ENCODE results near the gene CASP1.
"Not testable (repeated sequence)": the region's sequence is repeated elsewhere in the genome, so short reads cannot be mapped to it uniquely, and the experiment has no call there.

The CASP1 gene

GRCh38 chr11:105034388-105034787 lies 556 bp downstream of the CASP1 start:
- not testable (repeated sequence) for H3K36me3 ChIP-seq (ENCODE audit: insufficient read depth, low read length); H3K9me3 ChIP-seq (ENCODE audit: low read length); H2AFZ ChIP-seq (ENCODE audit: low read depth, low read length); H3K4me1 ChIP-seq (ENCODE audit: insufficient read depth, low read length); H3K4me3 ChIP-seq (ENCODE audit: low read length); H3K27me3 ChIP-seq (ENCODE audit: insufficient read depth, low read length)

DNA sequence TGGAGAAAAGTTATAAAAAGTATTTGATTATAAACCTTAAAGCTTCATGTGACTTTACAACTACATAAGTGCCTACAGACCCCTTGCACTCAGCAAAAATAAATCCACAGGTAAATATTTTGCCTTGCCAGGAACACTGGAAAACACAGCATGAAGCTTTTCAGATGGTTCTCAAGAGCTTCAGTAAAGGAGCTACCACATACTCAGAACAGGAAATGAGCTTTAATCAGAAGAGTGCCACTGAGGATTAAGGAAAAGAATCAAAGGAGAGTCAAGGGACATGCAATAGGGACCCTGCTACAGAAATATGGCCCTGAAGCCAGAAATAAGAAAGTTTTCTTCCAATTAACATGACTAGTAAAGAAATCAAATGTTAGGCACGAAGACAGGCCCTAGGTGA lies 1.2 kb downstream of the CASP1 start:
- no peaks in the 10 kb centered on the region for H3K9me3 ChIP-seq (ENCODE audit: low read length)
- no peaks in the 10 kb centered on the region for H3K36me3 ChIP-seq (ENCODE audit: insufficient read depth, low read length)
- H3K4me3 ChIP-seq (ENCODE audit: low read length), result no peak overlapping the region

DNA sequence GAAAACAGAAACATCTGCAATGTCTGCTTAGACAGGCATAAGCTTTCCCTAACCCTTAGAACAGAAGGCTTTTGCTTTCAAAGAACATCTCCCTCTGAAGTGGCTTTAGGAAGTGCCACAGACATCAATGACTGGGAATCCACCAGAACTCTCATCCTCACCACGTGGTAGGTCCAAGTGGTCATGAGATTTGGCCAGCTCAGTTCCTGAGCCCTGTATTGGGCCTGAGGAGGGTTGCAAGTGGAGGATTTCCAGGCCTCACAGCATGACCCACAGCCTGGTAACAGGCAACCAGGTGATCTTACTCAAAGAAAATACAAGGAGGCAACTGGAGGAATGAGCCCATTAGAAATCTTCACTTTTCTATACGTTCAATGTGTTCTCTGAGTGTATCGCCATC lies 1.6 kb downstream of the CASP1 start:
- no peaks in the 10 kb centered on the region for H3K9me3 ChIP-seq (ENCODE audit: low read length)
- no peak overlapping the region for H2AFZ ChIP-seq (ENCODE audit: low read depth, low read length)
- no peaks in the 10 kb centered on the region for H3K4me1 ChIP-seq (ENCODE audit: insufficient read depth, low read length)
- H3K27me3 ChIP-seq (ENCODE audit: insufficient read depth, low read length), result no peaks in the 10 kb centered on the region
- H3K36me3 ChIP-seq (ENCODE audit: insufficient read depth, low read length), result no peaks in the 10 kb centered on the region
- H3K4me3 ChIP-seq (ENCODE audit: low read length), result no peak overlapping the region

More for the DNA sequence above, 1.2 kb downstream of the CASP1 start:
- no peak overlapping the region for H2AFZ ChIP-seq (ENCODE audit: low read depth, low read length)
- no peaks in the 10 kb centered on the region for H3K4me1 ChIP-seq (ENCODE audit: insufficient read depth, low read length)
- H3K27me3 ChIP-seq (ENCODE audit: insufficient read depth, low read length), result no peaks in the 10 kb centered on the region

- Histone ChIP-seq H3K4me3 (ENCODE audit: low read length) (no peak overlapping the region), H3K4me1 (ENCODE audit: insufficient read depth, low read length) (no peaks in the 10 kb centered on the region)
Measured at GRCh38 chr11:105032495-105032894, 2.4 kb downstream of the CASP1 start.

DNA sequence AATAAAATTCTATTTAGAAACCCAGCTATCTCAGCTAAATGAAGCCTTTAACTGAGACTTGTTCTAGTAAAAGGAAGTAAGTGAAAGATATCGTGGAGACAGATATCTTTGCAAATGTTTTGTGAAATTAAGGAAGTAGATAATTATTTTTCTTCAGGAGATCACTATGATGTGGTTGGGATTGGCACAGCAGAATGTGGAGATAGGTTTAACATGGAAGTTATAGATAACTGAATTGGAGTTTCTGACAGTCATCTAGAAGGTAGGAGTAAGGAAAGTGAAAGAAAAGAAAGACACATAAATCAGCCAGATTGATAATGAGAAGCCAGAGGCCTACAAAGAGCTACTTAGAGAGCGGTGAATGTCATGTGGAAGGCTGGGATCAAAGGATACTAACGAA lies 7.3 kb downstream of the CASP1 start:
- Histone ChIP-seq H3K36me3 (ENCODE audit: insufficient read depth, low read length) (no peaks in the 10 kb centered on the region), H3K9me3 (ENCODE audit: low read length) (no peaks in the 10 kb centered on the region), H3K4me1 (ENCODE audit: insufficient read depth, low read length) (no peaks in the 10 kb centered on the region), H2AFZ (ENCODE audit: low read depth, low read length) (no peak overlapping the region), H3K27me3 (ENCODE audit: insufficient read depth, low read length) (no peaks in the 10 kb centered on the region), H3K4me3 (ENCODE audit: low read length) (no peak overlapping the region)

More at GRCh38 chr11:105032495-105032894, 2.4 kb downstream of the CASP1 start:
- Histone ChIP-seq H2AFZ (ENCODE audit: low read depth, low read length) (no peak overlapping the region), H3K36me3 (ENCODE audit: insufficient read depth, low read length) (no peaks in the 10 kb centered on the region), H3K9me3 (ENCODE audit: low read length) (no peaks in the 10 kb centered on the region), H3K27me3 (ENCODE audit: insufficient read depth, low read length) (no peaks in the 10 kb centered on the region)

DNA sequence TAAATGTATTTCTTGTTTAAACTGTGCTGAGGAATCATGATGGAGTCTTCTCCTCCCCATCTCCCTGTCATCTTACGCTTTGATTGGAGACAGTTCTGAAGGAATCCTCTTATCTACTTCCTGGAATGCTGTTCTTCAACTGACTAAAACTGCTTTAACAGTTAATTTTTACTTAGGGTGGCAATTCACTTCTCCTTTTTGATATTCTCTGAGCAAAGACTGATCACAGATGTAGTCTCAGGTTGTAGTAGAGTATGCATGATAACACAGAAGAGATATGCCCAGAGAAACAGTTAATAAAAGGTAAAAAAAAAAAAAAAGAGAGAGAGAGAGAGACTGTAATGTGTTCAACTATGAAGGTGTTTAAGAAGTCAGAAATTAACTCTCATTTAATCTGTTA lies 10.6 kb downstream of the CASP1 start:
- Histone ChIP-seq H3K9me3 (ENCODE audit: low read length) (no peaks in the 10 kb centered on the region), H3K36me3 (ENCODE audit: insufficient read depth, low read length) (no peaks in the 10 kb centered on the region), H3K4me3 (ENCODE audit: low read length) (no peak overlapping the region), H3K4me1 (ENCODE audit: insufficient read depth, low read length) (no peaks in the 10 kb centered on the region), H3K27me3 (ENCODE audit: insufficient read depth, low read length) (no peaks in the 10 kb centered on the region), H2AFZ (ENCODE audit: low read depth, low read length) (no peak overlapping the region)

GRCh38 chr11:105023003-105023402 lies 11.9 kb downstream of the CASP1 start, which contains the start of gene CASP5:
CASP5 (minus strand) TSS chr11:105023168; CDS start chr11:105023136, 32 bp downstream.
- Histone ChIP-seq H3K9me3 (ENCODE audit: low read length) (no peaks in the 10 kb centered on the region), H3K4me3 (ENCODE audit: low read length) (no peak within 1 kb of the TSS), H2AFZ (ENCODE audit: low read depth, low read length) (no peak within 1 kb of the TSS), H3K27me3 (ENCODE audit: insufficient read depth, low read length) (no peaks in the 10 kb centered on the region), H3K4me1 (ENCODE audit: insufficient read depth, low read length) (no peaks in the 10 kb centered on the region), H3K36me3 (ENCODE audit: insufficient read depth, low read length) (no peaks in the 10 kb centered on the region)

DNA sequence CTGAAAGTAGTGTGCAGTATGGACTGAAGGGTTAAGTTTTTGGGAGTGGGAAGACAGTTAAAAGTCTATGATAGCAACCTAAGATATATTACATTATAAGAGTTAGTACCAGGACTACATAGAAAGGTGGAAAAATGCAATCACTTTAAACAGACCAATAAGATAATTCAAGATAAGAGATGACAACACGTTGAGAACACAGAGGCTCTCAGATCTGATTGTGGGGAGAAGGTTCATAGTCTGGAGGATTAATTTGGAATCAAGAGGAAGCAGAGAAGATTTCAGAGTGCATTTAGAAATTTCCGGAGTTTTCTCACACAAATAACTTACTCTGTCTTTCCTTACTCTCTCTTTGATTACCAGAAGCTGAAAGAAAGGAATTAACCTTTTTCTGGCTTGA lies 12.4 kb downstream of the CASP1 start:
- no peaks in the 10 kb centered on the region for H3K36me3 ChIP-seq (ENCODE audit: insufficient read depth, low read length)
- H3K4me1 ChIP-seq (ENCODE audit: insufficient read depth, low read length), result no peaks in the 10 kb centered on the region
- no peaks in the 10 kb centered on the region for H3K27me3 ChIP-seq (ENCODE audit: insufficient read depth, low read length)
- no peaks in the 10 kb centered on the region for H3K9me3 ChIP-seq (ENCODE audit: low read length)
- H3K4me3 ChIP-seq (ENCODE audit: low read length), result no peak overlapping the region
- no peak overlapping the region for H2AFZ ChIP-seq (ENCODE audit: low read depth, low read length)

GRCh38 chr11:105007463-105007862 lies 27.5 kb downstream of the CASP1 start:
- Histone ChIP-seq H3K36me3 (ENCODE audit: insufficient read depth, low read length) (no peaks in the 10 kb centered on the region), H3K4me3 (ENCODE audit: low read length) (no peak overlapping the region), H2AFZ (ENCODE audit: low read depth, low read length) (no peak overlapping the region), H3K9me3 (ENCODE audit: low read length) (no peaks in the 10 kb centered on the region), H3K27me3 (ENCODE audit: insufficient read depth, low read length) (no peaks in the 10 kb centered on the region), H3K4me1 (ENCODE audit: insufficient read depth, low read length) (no peaks in the 10 kb centered on the region)

GRCh38 chr11:105005451-105005845 lies 29.5 kb downstream of the CASP1 start:
- Histone ChIP-seq H3K4me3 (ENCODE audit: low read length) (no peak overlapping the region), H3K9me3 (ENCODE audit: low read length) (no peaks in the 10 kb centered on the region), H2AFZ (ENCODE audit: low read depth, low read length) (no peak overlapping the region), H3K36me3 (ENCODE audit: insufficient read depth, low read length) (no peaks in the 10 kb centered on the region), H3K27me3 (ENCODE audit: insufficient read depth, low read length) (no peaks in the 10 kb centered on the region), H3K4me1 (ENCODE audit: insufficient read depth, low read length) (no peaks in the 10 kb centered on the region)

DNA sequence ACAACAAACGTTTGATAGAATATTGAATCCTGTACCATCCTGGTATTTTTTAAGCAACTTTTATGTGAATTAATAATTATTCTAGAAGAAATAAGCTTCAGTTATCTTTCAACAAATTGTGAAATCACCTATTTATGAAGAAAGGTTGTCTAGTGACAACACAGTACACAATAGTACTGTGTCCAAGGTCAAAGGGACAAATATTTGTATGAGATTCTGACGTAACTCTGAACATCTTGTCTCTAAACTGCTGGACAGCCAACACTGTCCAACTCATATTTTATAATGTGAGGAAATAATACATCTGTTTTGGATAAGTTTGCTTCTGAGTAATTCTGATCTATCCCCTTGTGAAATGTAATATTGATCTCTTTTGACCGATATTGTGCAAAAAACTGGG lies 30.9 kb downstream of the CASP1 start:
- no peaks in the 10 kb centered on the region for H3K27me3 ChIP-seq (ENCODE audit: insufficient read depth, low read length)

DNA sequence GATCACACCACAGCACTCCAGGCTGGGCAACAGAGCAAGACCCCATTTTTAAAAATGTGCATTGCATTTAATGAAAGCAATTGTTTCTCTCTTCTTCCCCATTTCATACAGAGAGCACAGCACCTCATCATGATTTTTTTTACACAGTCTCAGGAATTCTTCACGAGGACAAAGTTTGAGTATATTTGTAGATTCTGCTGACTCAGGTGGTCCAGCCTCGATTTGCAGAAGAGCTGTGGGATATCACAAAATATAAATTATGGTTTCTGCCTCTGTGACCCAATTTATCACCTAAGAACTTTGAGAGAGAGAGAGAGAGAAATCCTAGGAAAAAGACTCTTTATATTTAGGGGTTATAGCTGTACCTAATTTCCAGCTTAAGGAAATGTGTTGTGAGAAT lies 31.8 kb downstream of the CASP1 start:
- no peaks in the 10 kb centered on the region for H3K9me3 ChIP-seq (ENCODE audit: low read length)
- H3K36me3 ChIP-seq (ENCODE audit: insufficient read depth, low read length), result no peaks in the 10 kb centered on the region
- H3K27me3 ChIP-seq (ENCODE audit: insufficient read depth, low read length), result no peaks in the 10 kb centered on the region

More for the DNA sequence above, 30.9 kb downstream of the CASP1 start:
- Histone ChIP-seq H3K36me3 (ENCODE audit: insufficient read depth, low read length) (no peaks in the 10 kb centered on the region), H3K9me3 (ENCODE audit: low read length) (no peaks in the 10 kb centered on the region), H3K4me1 (ENCODE audit: insufficient read depth, low read length) (no peaks in the 10 kb centered on the region), H2AFZ (ENCODE audit: low read depth, low read length) (no peak overlapping the region), H3K4me3 (ENCODE audit: low read length) (no peak overlapping the region)

GRCh38 chr11:105000797-105001196 lies 34.1 kb downstream of the CASP1 start:
- no peaks in the 10 kb centered on the region for H3K27me3 ChIP-seq (ENCODE audit: insufficient read depth, low read length)
- no peak overlapping the region for H3K4me3 ChIP-seq (ENCODE audit: low read length)
- peaks cover 5% of the 10 kb centered on the region for H3K4me1 ChIP-seq (ENCODE audit: insufficient read depth, low read length)
- H3K36me3 ChIP-seq (ENCODE audit: insufficient read depth, low read length), result no peaks in the 10 kb centered on the region
- no peak overlapping the region for H2AFZ ChIP-seq (ENCODE audit: low read depth, low read length)
- no peaks in the 10 kb centered on the region for H3K9me3 ChIP-seq (ENCODE audit: low read length)

More for the DNA sequence above, 31.8 kb downstream of the CASP1 start:
- Histone ChIP-seq H3K4me1 (ENCODE audit: insufficient read depth, low read length) (no peaks in the 10 kb centered on the region), H3K4me3 (ENCODE audit: low read length) (no peak overlapping the region), H2AFZ (ENCODE audit: low read depth, low read length) (no peak overlapping the region)

- Histone ChIP-seq H3K36me3 (ENCODE audit: insufficient read depth, low read length) (no peaks in the 10 kb centered on the region), H3K9me3 (ENCODE audit: low read length) (no peaks in the 10 kb centered on the region), H2AFZ (ENCODE audit: low read depth, low read length) (no peak overlapping the region), H3K4me1 (ENCODE audit: insufficient read depth, low read length) (peaks cover 5% of the 10 kb centered on the region), H3K4me3 (ENCODE audit: low read length) (no peak overlapping the region), H3K27me3 (ENCODE audit: insufficient read depth, low read length) (no peaks in the 10 kb centered on the region)
Measured at GRCh38 chr11:105000167-105000566, 34.8 kb downstream of the CASP1 start.
